Pancreas (tissue), 10 donors: ENCODE data around the gene DCP2. TPM values are rescaled to one million over a fixed set of nuclear protein-coding genes. Genes with fewer than 3 reads are reported as not detected.

ENCODE experiments used
- ATAC-seq, 4 donors: fragments of 200-7000 bp; cut with Tn5 transposase; one replicate each; pipeline versions ENCODE4 v1.8.0 to v1.9.1; 2020; ENCODE audit warnings: mild to moderate bottlenecking in 4 of 4, moderate library complexity in 4 of 4
- DNase-seq, 6 donors: peaks; one replicate each; pipeline ENCODE4 v3.0.0-alpha.2; 2020
- FAIRE-seq: peaks from 2 replicates; lab custom pipeline; 2012; peaks lifted over from hg19 to GRCh38; lab: Jason Lieb, UNC
- H3K27ac ChIP-seq, 4 donors: fragments of 200-600 bp; sonication (generic); 1 replicate in 3 of 4; 2 replicates in 1 of 4; pipeline versions ENCODE4 v1.5.0 to v1.8.0; 2020
- H3K27me3 ChIP-seq, 4 donors: fragments of 200-600 bp; one replicate each; pipeline ENCODE4 v1.8.0; 2021
- H3K36me3 ChIP-seq, 3 donors: fragments of 200-600 bp; sonication (generic) in 1 of 3; one replicate each; pipeline versions ENCODE4 v1.5.0 to v1.8.0; 2020 to 2021
- H3K4me1 ChIP-seq, 3 donors: fragments of 200-600 bp; one replicate each; pipeline ENCODE4 v1.8.0; 2021
- H3K4me3 ChIP-seq, 4 donors: fragments of 200-600 bp; sonication (generic) in 2 of 4; one replicate each; pipeline versions ENCODE4 v1.5.0 to v1.8.0; 2020 to 2021
- H3K9me3 ChIP-seq, 4 donors: fragments of 200-600 bp; one replicate each; pipeline ENCODE4 v1.8.0; 2021
- CTCF ChIP-seq, 4 donors: fragments of 200-600 bp; sonication (generic) in 3 of 4; IDR thresholded peaks; one replicate each; pipeline versions ENCODE4 v1.5.0 to v1.8.0; 2021; ENCODE audit warnings: antibody characterized with exemption in 4 of 4
- WGBS, 2 donors: extraction: QIAGEN DNeasy Blood & Tissue Kit; methylation state at CpG; one replicate each; pipeline ENCODE4 v1.1.7; 2013; 5-methylcytosine and 5-hydroxymethylcytosine counted together
- intact Hi-C, 3 donors: fragments of 100-400 bp; cut with DNase I; formaldehyde crosslinking; loops; one replicate each; pipeline versions ENCODE4 v1.11.1 to v1.14.2; 2022
- polyA plus RNA-seq, 2 donors: library from polyadenylated mRNA; stranded (reverse); fragments of 200-250 nt; gene quantifications; one replicate each; pipeline ENCODE4 v1.2.3, GENCODE V29; 2013
- total RNA-seq, 6 donors: library from RNA; stranded (reverse); fragmentation: NEBNext Ultra II Directional in 4 of 6; extraction: Animal tissue kit (Norgen Biotek cat#: 25700) in 4 of 6; gene quantifications; one replicate each; pipeline versions ENCODE4 v1.2.1 to v1.2.4, GENCODE V29; 2021 to 2023
- donor health status: healthy with polysubstance abuse.
- donor health status: DM: no; HTN: no; CAD: no; lungs with moderate emphysema.
- donor health status: DM: no; HTN: no; CAD: no.
- donor health status: control.
- donor health status: control.
- donor health status: Bipolar disorder and iron deficiency.
- donor health status: DM: yes; HTN: yes; CAD: no.
- donor health status: DM: no; HTN: no; CAD: no.
- donor health status: DM: no; HTN: no; CAD: no.
- donor health status: DM: yes; HTN: yes; CAD: no.

DCP2 gene
- total and polyA plus RNA-seq, 8 donors = 2.7 to 28.3 (median 11.5) TPM

- Histone ChIP-seq H3K27ac (no peak overlapping the region), H3K4me3 (no peak overlapping the region), H3K4me1 (no peaks in the 10 kb centered on the region), H3K9me3 (no peaks in the 10 kb centered on the region), H3K36me3 (peaks cover 0 to 10% (median 0%) of the 10 kb centered on the region in 3 donors), H3K27me3 (no peaks in the 10 kb centered on the region)
- DNase-seq = no peak
- TF ChIP-seq CTCF (IDR thresholded peaks at IDR 0.05) = no peak
- intact Hi-C loops = loop anchor here in 2 of 3 donors (5.0 to 10.0 kb wide), 2 partner anchors 328 to 610 kb away; no protein-coding TSS in a partner anchor
- whole genome bisulfite sequencing, 2 donors = 88 to 89% methylated on average over 4 of the region's 4 CpGs
- FAIRE-seq = no peak
- no peak for ATAC-seq
Measured at GRCh38 chr5:112996830-112997374, 20.3 kb downstream of the DCP2 start.

DNA sequence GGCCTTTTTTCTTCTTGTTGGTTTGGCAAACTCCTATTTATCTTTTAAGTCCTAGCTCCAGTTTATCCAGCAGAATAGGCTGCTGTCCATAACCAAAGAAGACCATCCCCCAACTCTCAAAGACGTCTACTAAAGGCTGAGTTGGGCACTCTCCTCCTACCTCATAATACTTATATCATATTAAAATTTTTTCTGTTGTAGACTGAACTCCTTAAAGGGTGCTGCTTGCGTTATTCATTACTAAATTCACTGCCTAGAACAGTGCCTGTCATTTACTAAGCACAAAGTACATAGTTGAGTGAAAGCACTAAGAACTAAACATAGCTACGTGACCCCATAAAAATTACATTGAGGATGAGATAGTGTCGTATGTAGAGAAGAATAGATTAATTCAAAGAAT is 21.7 kb downstream of the DCP2 start:
- Histone ChIP-seq H3K36me3 (peaks cover 0 to 15% (median 0%) of the 10 kb centered on the region in 3 donors), H3K27me3 (no peaks in the 10 kb centered on the region), H3K9me3 (no peaks in the 10 kb centered on the region), H3K27ac (no peak overlapping the region), H3K4me1 (no peaks in the 10 kb centered on the region), H3K4me3 (no peak overlapping the region)
- intact Hi-C loops = loop anchor here in 2 of 3 donors (5.0 to 10.0 kb wide), 2 partner anchors 327 to 609 kb away; no protein-coding TSS in a partner anchor
- FAIRE-seq (no peak), DNase-seq (no peak), ATAC-seq (no peak)
- WGBS, 2 donors = 89 to 94% methylated on average over 4 of the region's 4 CpGs
- no peak for TF ChIP-seq CTCF (IDR thresholded peaks at IDR 0.05)

GRCh38 chr5:113000466-113000865 is 23.9 kb downstream of the DCP2 start:
- H3K27ac ChIP-seq = no peak overlapping the region
- H3K27me3 ChIP-seq = no peaks in the 10 kb centered on the region
- WGBS, 2 donors = 87 to 89% methylated on average over 2 of the region's 2 CpGs
- H3K4me1 ChIP-seq = no peaks in the 10 kb centered on the region
- TF ChIP-seq CTCF (IDR thresholded peaks at IDR 0.05) = no peak
- no peak for DNase-seq
- no peaks in the 10 kb centered on the region for H3K9me3 ChIP-seq
- peaks cover 0 to 17% (median 5%) of the 10 kb centered on the region in 3 donors for H3K36me3 ChIP-seq
- FAIRE-seq = no peak
- intact Hi-C loops = no loop called here
- no peak for ATAC-seq
- no peak overlapping the region for H3K4me3 ChIP-seq

- H3K4me3 ChIP-seq = no peak overlapping the region
- ATAC-seq = no peak
- WGBS, 2 donors = 85 to 93% methylated on average over 5 of the region's 5 CpGs
- no peaks in the 10 kb centered on the region for H3K9me3 ChIP-seq
- intact Hi-C loops = no loop called here
- DNase-seq = no peak
- TF ChIP-seq CTCF (IDR thresholded peaks at IDR 0.05) = no peak
- no peaks in the 10 kb centered on the region for H3K27me3 ChIP-seq
- H3K27ac ChIP-seq = no peak overlapping the region
- no peaks in the 10 kb centered on the region for H3K4me1 ChIP-seq
- FAIRE-seq = no peak
- H3K36me3 ChIP-seq = peaks cover 0 to 17% (median 5%) of the 10 kb centered on the region in 3 donors
Measured at GRCh38 chr5:113002423-113002822, 25.8 kb downstream of the DCP2 start.

GRCh38 chr5:113003763-113004162 is 27.2 kb downstream of the DCP2 start:
- Histone ChIP-seq H3K4me3 (no peak overlapping the region), H3K4me1 (no peaks in the 10 kb centered on the region), H3K9me3 (no peaks in the 10 kb centered on the region), H3K27me3 (no peaks in the 10 kb centered on the region), H3K27ac (no peak overlapping the region), H3K36me3 (peaks cover 0 to 17% (median 5%) of the 10 kb centered on the region in 3 donors)
- intact Hi-C loops = no loop called here
- DNase-seq = no peak
- WGBS, 2 donors = 85 to 86% methylated on average over 3 of the region's 3 CpGs
- no peak for TF ChIP-seq CTCF (IDR thresholded peaks at IDR 0.05)
- no peak for ATAC-seq
- FAIRE-seq = no peak
